Colonic mucosa (tissue), 4 donors: ENCODE results near the gene SPAG6. TPM values are rescaled to one million over a fixed set of nuclear protein-coding genes. Genes with fewer than 3 reads are reported as not detected.

Experiments
- DNase-seq: peaks from one replicate; pipeline ENCODE4 v3.0.0-alpha.2; 2020
- H3K27ac ChIP-seq: fragments of 200-600 bp; one replicate; pipeline ENCODE4 v1.8.0; 2021
- H3K27me3 ChIP-seq: fragments of 200-600 bp; one replicate; pipeline ENCODE4 v1.8.0; 2021
- H3K36me3 ChIP-seq: fragments of 200-600 bp; one replicate; pipeline ENCODE4 v1.8.0; 2021
- H3K4me1 ChIP-seq: fragments of 200-600 bp; one replicate; pipeline ENCODE4 v1.8.0; 2021; ENCODE audit warnings: mild to moderate bottlenecking
- H3K4me3 ChIP-seq: fragments of 200-600 bp; one replicate; pipeline ENCODE4 v1.8.0; 2021
- H3K9ac ChIP-seq, 2 donors: one replicate each; pipeline ENCODE4 v1.7.0; 2013; ENCODE audit warnings: control low read depth in 2 of 2, low read depth in 2 of 2, low read length in 2 of 2
- H3K9me3 ChIP-seq: fragments of 200-600 bp; one replicate; pipeline ENCODE4 v1.8.0; 2021
- CTCF ChIP-seq: fragments of 200-600 bp; IDR thresholded peaks from one replicate; pipeline ENCODE4 v1.8.0; 2022; ENCODE audit warnings: antibody characterized with exemption, mild to moderate bottlenecking
- intact Hi-C: fragments of 100-400 bp; cut with DNase I; formaldehyde crosslinking; loops from one replicate; pipeline ENCODE4 v1.14.1; 2022
- total RNA-seq, 2 donors: library from RNA; stranded (reverse); fragmentation: NEBNext Ultra II Directional in 1 of 2; extraction: Animal tissue kit (Norgen Biotek cat#: 25700) in 1 of 2; gene quantifications; one replicate each; pipeline ENCODE4 v1.2.1, GENCODE V29; 2021
- donor health status: healthy.
- donor health status: DM: no; HTN: no; CAD: no.
- donor health status: DM: no; HTN: no; CAD: no.

SPAG6 gene
- total RNA-seq, 2 donors from 2014 or later: not detected

- DNase-seq: peak; percentile 88
- H3K4me1 ChIP-seq: no peaks in the 10 kb centered on the region
- H3K27ac ChIP-seq: peak within 1 kb of the TSS; percentile 90
- TF ChIP-seq CTCF: no peak
- H3K27me3 ChIP-seq: no peaks in the 10 kb centered on the region
- no peaks in the 10 kb centered on the region for H3K9me3 ChIP-seq
- peak within 1 kb of the TSS; percentile 80 to 97 for H3K9ac ChIP-seq
- peak within 1 kb of the TSS; percentile 73 for H3K4me3 ChIP-seq
- no peaks in the 10 kb centered on the region for H3K36me3 ChIP-seq
- intact Hi-C loops: loop anchor here (2.0 kb wide), 1 partner anchor 88 kb away; no protein-coding TSS in a partner anchor
Measured at GRCh38 chr10:22316286-22317075, 28.8 kb upstream of the SPAG6 start, which contains the start of gene COMMD3. TSS of gene COMMD3 (plus strand) at chr10:22316388. CDS start at chr10:22316418, 30 bp downstream.

GRCh38 chr10:22317076-22317370 is 28.3 kb upstream of the SPAG6 start:
- peak overlapping the region; percentile 80 to 97 for H3K9ac ChIP-seq
- no peak for TF ChIP-seq CTCF
- no peaks in the 10 kb centered on the region for H3K9me3 ChIP-seq
- intact Hi-C loops: loop anchor here (2.0 kb wide), 1 partner anchor 88 kb away; no protein-coding TSS in a partner anchor
- no peaks in the 10 kb centered on the region for H3K4me1 ChIP-seq
- peak overlapping the region; percentile 73 for H3K4me3 ChIP-seq
- H3K36me3 ChIP-seq: no peaks in the 10 kb centered on the region
- peak overlapping the region; percentile 90 for H3K27ac ChIP-seq
- no peak for DNase-seq
- H3K27me3 ChIP-seq: no peaks in the 10 kb centered on the region

- Histone ChIP-seq H3K4me1 (no peaks in the 10 kb centered on the region), H3K9ac (no peak overlapping the region), H3K27me3 (peaks cover 3% of the 10 kb centered on the region), H3K9me3 (no peaks in the 10 kb centered on the region), H3K4me3 (no peak overlapping the region), H3K27ac (no peak overlapping the region), H3K36me3 (no peaks in the 10 kb centered on the region)
- TF ChIP-seq CTCF: no peak
- intact Hi-C loops: loop anchor here (2.0 kb wide), 1 partner anchor 89 kb away; no protein-coding TSS in a partner anchor
- DNase-seq: no peak
Measured at GRCh38 chr10:22317771-22318565, 27.3 kb upstream of the SPAG6 start.

- DNase-seq: no peak
- intact Hi-C loops: no loop called here
- Histone ChIP-seq H3K27me3 (peaks cover 10% of the 10 kb centered on the region), H3K36me3 (no peaks in the 10 kb centered on the region), H3K4me1 (no peaks in the 10 kb centered on the region), H3K9ac (no peak overlapping the region), H3K9me3 (no peaks in the 10 kb centered on the region), H3K27ac (no peak overlapping the region), H3K4me3 (no peak overlapping the region)
- TF ChIP-seq CTCF: no peak
Measured at GRCh38 chr10:22318772-22319171, 26.5 kb upstream of the SPAG6 start.

DNA sequence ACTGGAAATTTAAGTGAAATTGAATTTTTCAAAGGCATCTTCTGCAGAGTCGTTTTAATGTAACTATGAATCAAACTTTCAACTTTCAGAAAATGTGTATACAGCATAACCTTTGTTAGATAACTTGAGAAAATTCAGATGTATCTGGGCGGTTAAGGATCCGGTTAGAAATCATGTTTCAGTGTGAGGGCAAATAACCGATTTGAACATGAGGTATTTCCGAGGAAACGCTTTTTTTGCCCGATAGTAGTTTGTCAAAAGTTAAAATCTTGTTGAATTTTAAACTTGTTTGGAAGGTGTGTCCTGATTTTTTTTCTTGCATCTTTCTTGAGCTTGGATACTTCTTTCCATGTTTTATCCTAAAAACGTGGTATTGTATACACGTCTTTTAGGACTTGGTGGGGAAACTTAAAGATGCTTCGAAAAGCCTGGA is 25.7 kb upstream of the SPAG6 start:
- peak overlapping the region in 1 of 2 donors; percentile 12 for H3K9ac ChIP-seq
- H3K27me3 ChIP-seq: peaks cover 10% of the 10 kb centered on the region
- H3K4me1 ChIP-seq: no peaks in the 10 kb centered on the region
- no peaks in the 10 kb centered on the region for H3K9me3 ChIP-seq
- intact Hi-C loops: no loop called here
- TF ChIP-seq CTCF: no peak
- H3K36me3 ChIP-seq: no peaks in the 10 kb centered on the region
- DNase-seq: no peak
- no peak overlapping the region for H3K27ac ChIP-seq
- peak overlapping the region; percentile 18 for H3K4me3 ChIP-seq
